ENCODE results near the gene KIAA1755.

GRCh38 chr20:38186788-38187221, 73.7 kb downstream of the KIAA1755 start:
- TF ChIP-seq CTCF (IDR thresholded peaks at IDR 0.05; ENCODE audit: low read depth, low read length) (no peak), EZH2phosphoT487 (IDR thresholded peaks at IDR 0.05; ENCODE audit: low read depth) (no peak)
